GM19351 (cell line): ENCODE data around the gene SEPTIN11.
A peak's percentile ranks its signal among the peaks of the same experiment; 100 is the strongest.

Source experiments
- ATAC-seq: cut with Tn5 transposase; IDR thresholded peaks from one replicate; pipeline ENCODE4 v1.9.1; 2021; ENCODE audit warnings: mild to moderate bottlenecking, moderate library complexity; ENCODE audit not compliant: unreplicated experiment

The SEPTIN11 gene

GRCh38 chr4:76949276-76950051, at the start of gene SEPTIN11:
TSS of gene SEPTIN11 (plus strand) at chr4:76949752. CDS start at chr4:76949904, 152 bp downstream.
- ATAC-seq = peak; percentile 58

DNA sequence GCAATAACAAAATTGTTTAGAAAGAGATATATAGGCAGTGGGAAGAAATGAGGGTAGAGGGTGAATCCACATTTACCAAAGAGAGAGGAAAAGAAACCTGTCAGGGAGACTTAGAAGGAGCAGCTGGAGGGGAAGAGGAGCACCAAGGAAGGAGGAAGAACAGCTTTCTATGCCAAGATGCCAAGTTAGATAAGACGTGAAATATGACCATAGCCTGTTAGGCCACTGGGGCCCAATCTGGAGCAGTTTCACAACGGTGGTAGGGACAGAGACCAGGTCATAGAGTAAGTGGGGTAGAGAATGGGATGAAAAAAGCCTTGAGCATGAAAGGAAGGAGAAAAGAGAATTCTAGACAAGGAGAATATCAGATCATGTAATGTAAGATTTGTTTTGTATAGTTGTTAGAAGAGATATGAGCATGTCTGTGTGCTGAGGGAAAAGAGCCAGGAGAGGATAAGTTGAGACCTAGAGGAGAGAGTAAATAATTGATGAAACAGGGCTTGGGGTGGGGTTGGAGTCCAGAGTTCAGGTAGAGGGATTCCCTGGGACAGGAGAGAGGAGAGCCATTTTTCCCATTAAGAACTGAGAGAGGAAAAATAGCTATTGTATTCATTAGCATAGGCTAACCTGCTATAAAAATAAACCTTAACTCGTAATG, 47.2 kb upstream of the SEPTIN11 start:
- no peak for ATAC-seq

- ATAC-seq = no peak
These were observed 44.8 kb upstream of the SEPTIN11 start for GRCh38 chr4:76904646-76905190.

DNA sequence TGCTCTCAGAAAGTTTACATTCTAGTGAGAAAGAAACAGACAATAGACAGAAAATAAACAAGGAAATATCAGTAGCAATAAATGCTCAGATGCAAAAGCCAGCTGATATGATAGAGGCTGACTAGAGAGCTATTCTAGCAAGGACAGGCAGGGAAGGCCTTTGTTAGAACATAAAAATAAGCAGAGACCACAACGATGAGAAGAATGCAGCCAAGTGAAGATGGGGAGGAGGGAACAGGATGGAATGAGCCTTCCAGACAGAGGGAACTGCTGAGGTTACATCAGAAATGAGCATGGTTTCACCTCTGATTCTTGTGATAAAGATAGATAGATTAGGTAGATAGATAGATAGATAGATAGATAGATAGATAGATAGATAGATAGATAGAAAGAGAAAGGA, 44.0 kb upstream of the SEPTIN11 start:
- no peak for ATAC-seq

DNA sequence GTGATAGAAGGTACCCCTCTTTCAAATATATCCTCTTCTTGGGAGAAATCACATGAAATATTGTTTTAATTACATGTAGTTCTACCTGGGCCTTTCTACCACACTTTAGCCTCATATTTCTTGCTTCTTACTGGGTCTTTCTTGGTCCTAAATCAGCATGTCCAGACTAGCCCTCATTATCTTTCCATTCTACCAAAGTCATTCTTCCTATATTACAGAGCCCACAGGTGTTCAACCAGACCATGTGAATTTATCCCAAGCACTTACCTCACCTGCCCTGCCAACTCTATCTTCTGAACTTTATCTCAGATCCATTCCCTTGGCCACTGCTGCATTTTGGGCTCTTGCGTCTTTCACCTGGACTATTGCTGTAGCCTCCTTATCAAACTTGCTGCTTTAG, 39.8 kb upstream of the SEPTIN11 start:
- ATAC-seq = no peak

DNA sequence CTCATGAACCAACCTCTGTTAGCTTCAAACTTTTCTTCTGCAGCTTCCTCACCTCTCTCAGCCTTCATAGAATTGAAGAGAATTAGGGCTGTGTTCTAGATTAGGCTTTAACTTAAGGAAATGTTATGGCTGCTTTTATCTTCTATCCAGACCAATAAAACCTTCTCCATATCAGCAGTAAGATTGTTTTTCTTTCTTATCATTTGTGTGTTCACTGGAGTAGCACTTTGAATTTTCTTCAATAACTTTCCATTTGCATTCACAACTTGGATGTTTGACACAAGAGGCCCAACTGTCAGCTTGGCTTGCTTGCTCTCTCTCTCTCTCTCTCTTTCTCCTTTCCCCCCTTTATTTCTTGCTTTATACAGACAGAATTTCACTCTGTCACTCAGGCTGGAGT, 28.8 kb upstream of the SEPTIN11 start:
- ATAC-seq = no peak

DNA sequence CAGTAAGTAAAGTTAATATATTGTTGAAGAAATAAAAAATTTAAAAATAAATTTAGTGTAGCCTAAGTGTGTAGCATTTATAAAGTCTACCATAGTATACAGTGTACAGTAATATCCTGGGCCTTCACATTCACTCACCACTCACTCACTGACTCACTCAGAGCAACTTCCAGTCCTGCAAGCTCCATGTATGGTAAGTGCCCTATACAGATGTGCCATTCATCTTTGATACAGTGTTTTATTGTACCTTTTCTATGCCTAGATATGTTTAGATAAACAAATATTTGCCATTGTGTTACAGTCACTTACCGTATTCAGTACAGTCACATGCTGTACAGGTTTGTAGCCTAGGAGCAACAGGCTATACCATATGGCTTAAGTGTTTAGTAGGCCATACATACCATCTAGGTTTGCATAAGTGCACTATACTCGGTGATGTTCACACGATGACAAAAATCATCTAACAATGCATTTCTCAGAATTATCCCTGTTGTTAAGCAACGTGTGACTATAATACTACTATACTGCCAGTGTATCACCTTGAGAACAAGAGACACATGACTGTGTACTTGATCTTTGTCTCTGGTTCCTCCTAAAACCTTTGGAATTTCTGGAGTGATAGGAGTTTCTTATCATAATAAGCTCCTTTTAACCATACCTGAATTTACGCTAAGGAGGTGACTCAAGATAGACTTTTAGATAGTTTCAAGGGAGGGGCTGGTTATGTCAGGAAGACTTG, 25.8 kb upstream of the SEPTIN11 start:
- ATAC-seq = no peak

- ATAC-seq = no peak
These were observed 22.7 kb upstream of the SEPTIN11 start for GRCh38 chr4:76926841-76927240.

GRCh38 chr4:76930685-76931084, 18.9 kb upstream of the SEPTIN11 start:
- no peak for ATAC-seq

GRCh38 chr4:76931087-76931486, 18.5 kb upstream of the SEPTIN11 start:
- no peak for ATAC-seq

GRCh38 chr4:76931576-76932276, 17.8 kb upstream of the SEPTIN11 start:
- no peak for ATAC-seq

- no peak for ATAC-seq
These were observed 10.4 kb upstream of the SEPTIN11 start for GRCh38 chr4:76939184-76939583.

- no peak for ATAC-seq
These were observed 6.4 kb upstream of the SEPTIN11 start for GRCh38 chr4:76943129-76943620.

DNA sequence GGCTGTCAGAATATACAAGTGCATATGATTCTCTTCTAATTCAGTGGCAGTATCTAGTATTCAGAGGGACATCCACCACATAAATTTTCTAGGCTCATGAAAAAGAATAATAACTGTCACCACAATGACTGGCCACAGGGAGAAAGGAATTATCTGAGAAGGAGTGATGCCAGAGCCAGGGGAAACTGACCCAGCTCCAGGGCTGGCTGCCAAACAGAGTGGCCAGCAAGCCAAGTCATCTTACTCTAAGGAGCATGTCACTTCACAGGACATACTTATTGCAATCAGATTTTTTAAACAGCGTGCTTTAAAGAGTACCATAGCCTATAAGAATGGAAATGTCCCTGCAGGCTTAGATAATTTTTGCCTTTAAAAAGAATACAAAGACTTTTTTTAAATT, 5.8 kb upstream of the SEPTIN11 start:
- ATAC-seq = no peak

GRCh38 chr4:76947369-76947768, 2.2 kb upstream of the SEPTIN11 start:
- no peak for ATAC-seq

GRCh38 chr4:76948443-76949275, 893 bp upstream of the SEPTIN11 start:
- ATAC-seq = peak; percentile 58

DNA sequence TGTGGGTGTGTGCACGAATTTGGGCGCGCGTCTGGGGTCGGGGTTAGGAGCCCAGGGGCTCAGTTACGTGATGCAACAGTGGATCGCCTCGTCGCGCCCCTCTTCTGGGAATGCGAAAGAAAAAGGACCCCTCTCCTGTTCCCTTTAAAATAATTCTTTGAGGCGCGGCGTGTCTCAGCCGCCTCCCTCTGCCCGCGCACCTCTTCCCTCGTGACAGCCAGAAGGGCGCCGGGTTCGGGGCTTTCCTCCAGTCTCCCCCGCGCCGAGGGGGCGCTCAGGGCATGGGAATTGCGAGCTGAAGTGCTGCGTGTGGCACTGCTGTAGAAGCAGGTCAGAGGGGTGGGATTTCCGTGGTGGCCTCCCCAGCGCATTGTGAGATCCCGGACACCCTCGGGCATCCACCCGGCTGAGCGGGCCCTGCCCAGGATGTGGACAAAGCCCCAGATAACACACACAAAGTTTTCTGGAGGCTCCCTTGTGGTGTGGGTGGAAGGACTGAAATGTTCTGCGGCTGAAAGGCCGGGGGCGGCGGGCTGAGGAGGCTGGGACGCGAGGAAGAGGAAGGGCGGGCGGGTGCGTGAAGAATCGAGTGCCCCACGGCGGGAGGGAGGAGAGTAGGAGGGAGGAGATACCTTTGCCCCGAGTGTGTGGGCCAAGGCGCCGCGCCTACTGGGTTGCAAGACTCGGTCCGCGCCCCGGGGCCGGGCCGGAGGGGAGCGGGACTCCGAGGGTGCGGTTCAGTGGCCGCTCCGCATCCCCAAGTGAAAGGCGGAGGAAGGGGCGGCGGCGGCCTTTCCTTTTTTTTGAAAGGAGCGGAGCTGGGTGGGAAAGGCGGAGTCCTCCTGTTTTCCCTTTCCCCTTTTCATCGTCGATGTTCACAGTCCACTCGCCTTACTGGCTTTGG, 752 bp downstream of the SEPTIN11 start:
- peak; percentile 25 for ATAC-seq

GRCh38 chr4:76950956-76951671, 1.6 kb downstream of the SEPTIN11 start:
- no peak for ATAC-seq
